ENCODE results near the gene MIA2. TPM values are rescaled to one million over a fixed set of nuclear protein-coding genes. Genes with fewer than 3 reads are reported as not detected.

The MIA2 gene
- total RNA-seq, 1 donor from 2014 or later, result 10.5 TPM

DNA sequence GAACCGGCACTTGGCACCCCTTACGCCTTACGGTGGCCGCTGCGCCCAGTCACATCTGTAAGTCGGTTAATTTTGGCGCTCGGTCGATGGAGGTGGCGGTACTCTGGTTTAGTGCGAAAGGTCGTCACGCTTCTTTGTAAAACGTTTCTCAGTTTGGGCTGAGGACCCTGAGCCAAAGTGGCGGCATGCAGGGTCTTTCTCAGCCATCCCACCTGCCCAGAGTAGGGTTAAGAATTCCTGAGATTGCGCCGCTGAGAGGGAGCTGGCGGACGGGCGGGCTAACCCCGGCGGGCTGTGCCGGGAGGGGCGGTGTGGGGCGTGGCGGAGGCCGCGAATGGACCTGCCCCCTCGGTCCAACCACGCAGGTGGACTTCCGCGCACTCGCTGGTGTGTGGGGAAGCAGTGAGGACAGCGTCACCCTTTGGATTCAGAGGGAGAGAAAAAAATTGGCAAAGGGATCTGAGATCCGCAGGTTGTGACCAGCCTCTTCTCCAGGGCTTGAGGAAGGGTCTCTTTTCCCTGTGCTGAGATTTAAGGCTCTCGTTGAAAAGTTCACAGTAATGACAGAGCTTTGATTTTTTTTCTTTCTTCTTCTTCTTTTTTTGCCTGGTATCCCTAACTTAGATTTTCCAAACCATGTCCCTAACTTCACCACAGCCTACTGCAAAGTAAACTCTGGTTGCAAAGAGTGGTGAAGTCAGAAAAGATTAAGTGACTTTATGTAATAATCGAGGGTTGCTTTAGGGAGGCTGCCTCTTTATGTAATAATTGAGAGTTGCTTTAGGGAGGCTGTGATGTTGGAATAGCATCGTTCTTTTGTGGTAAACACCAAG is 199.1 kb downstream of the MIA2 start:
- no peak for DNase-seq (ENCODE audit: extremely low read depth, low read depth, low spot score)

GRCh38 chr14:39433452-39433813 is 199.7 kb downstream of the MIA2 start:
- no peak for DNase-seq (ENCODE audit: extremely low read depth, low read depth, low spot score)

GRCh38 chr14:39434401-39434800 is 200.7 kb downstream of the MIA2 start:
- no peak for DNase-seq (ENCODE audit: extremely low read depth, low read depth, low spot score)

DNA sequence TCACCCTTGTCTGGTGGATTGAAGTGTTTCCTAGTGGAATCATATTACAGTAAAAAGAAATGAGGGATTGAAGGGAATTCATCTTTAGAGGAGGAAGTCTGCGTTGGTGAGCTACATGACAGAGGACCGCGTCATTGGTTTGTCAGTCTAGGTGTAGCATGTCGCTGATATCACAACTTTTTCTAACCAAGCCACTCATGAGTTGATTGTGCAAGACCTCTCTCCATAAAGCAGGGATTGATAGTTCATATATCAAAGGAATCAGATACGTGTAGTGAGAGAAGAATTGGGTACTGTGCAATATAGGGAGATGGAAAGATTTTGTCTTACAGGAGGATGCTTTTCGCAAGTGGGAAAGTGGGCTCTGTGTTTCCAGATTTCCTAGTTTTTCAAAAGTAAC is 201.5 kb downstream of the MIA2 start:
- DNase-seq (ENCODE audit: extremely low read depth, low read depth, low spot score), result no peak

Other genes starting within 250 kb of the MIA2 start
- 144 and 154 TPM in 2 replicates for gene SEC23A, start 130.7 kb upstream of the MIA2 start, total RNA-seq
- gene GEMIN2, start 119.6 kb upstream of the MIA2 start, total RNA-seq, result 9.3 and 24.3 TPM in 2 replicates
- 18.2 and 28.1 TPM in 2 replicates for gene TRAPPC6B, start 63.6 kb upstream of the MIA2 start, total RNA-seq
- gene PNN, start 58.7 kb upstream of the MIA2 start, total RNA-seq, result 17.0 and 28.9 TPM in 2 replicates
- gene FBXO33, start 198.5 kb downstream of the MIA2 start, total RNA-seq, result 5.5 and 7.8 TPM in 2 replicates

All from glomerular endothelial cell (primary cell).